ENCODE data around the gene NWD2.
"Not testable (repeated sequence)": the region's sequence is repeated elsewhere in the genome, so short reads cannot be mapped to it uniquely, and the experiment has no call there.

Gene NWD2

GRCh38 chr4:37481547-37482122 is 237.1 kb downstream of the NWD2 start:
- H3K4me1 ChIP-seq: peaks cover 0 to 17% (median 2%) of the 10 kb centered on the region in 10 experiments; a peak in 6 of 20 replicates
- no peaks in the 10 kb centered on the region for H3K36me3 ChIP-seq
- H3K9ac ChIP-seq: no peak overlapping the region
- H3K27me3 ChIP-seq: no peaks in the 10 kb centered on the region
- peak overlapping the region in 2 of 11 experiments; percentile 6 to 28; a peak in 1 of 22 replicates for H3K4me2 ChIP-seq
- TF ChIP-seq Cebpa-rat (IDR thresholded peaks at IDR 0.05): no peak
- H3K4me3 ChIP-seq: no peak overlapping the region
- no peak overlapping the region for H3K27ac ChIP-seq
- H4K20me1 ChIP-seq: no peaks in the 10 kb centered on the region
- peaks cover 0 to 28% (median 0%) of the 10 kb centered on the region in 11 experiments; a peak in 6 of 22 replicates for H3K9me3 ChIP-seq (replicated peaks in 1 of 11)

DNA sequence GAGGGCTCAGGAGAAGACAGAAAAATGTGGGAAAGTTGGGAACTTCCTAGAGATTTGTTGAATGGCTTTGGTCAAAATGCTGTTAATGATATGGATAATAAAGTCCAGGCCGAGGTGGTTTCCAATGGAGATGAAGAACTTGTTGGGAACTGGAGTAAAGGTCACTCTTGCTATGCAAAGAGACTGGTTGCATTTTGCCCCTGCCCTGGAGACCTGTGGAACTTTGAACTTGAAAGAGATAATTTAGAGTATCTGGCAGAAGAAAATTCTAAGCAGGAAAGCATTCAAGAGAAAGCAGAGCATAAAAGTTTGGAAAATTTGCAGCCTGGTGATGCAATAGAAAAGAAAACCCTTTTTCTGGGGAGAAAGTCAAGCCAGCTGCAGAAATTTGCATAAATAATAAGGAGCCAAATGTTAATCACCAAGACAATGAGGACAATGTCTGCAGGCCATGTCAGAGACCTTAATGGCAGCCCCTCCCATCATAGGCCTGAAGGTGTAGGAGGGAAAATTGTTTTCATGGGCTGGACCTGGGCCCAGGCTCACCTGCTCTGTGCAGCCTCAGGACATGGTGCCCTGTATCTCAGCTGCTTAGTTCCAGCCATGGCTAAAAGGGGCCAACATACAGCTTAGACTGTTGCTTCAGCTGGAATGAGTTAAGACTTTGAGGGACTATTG is 237.8 kb downstream of the NWD2 start:
- H3K4me1 ChIP-seq: peaks cover 0 to 17% (median 2%) of the 10 kb centered on the region in 10 experiments; a peak in 6 of 20 replicates
- no peak for TF ChIP-seq Cebpa-rat (IDR thresholded peaks at IDR 0.05)
- H3K27me3 ChIP-seq: no peaks in the 10 kb centered on the region
- H4K20me1 ChIP-seq: no peaks in the 10 kb centered on the region
- H3K27ac ChIP-seq: no peak overlapping the region
- H3K36me3 ChIP-seq: no peaks in the 10 kb centered on the region
- no peak overlapping the region for H3K4me3 ChIP-seq
- H3K9ac ChIP-seq: no peak overlapping the region
- H3K9me3 ChIP-seq (replicated peaks in 1 of 11): peaks cover 0 to 28% (median 0%) of the 10 kb centered on the region in 11 experiments; a peak in 6 of 22 replicates
- no peak overlapping the region for H3K4me2 ChIP-seq

DNA sequence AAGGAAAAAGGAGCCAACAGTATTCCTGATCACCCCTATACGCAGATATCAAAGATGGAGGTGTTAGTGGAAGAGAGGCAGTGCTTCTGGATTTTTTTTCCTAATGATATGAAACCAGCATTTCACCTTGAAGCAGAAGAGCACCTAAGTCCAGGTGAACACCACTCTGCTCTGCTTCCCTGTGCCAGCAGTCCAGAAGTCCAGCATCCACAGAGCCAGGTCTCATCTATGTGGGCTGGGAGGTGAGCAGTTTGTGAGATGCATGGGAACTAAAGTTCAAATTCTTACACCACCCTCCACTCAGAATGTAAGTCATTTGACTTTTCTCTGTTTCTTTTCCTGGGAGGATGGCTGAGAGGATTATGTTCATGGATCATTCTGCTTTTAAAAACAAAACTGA is 239.1 kb downstream of the NWD2 start:
- no peak overlapping the region for H3K4me3 ChIP-seq
- peaks cover 0 to 28% (median 0%) of the 10 kb centered on the region in 11 experiments; a peak in 6 of 22 replicates for H3K9me3 ChIP-seq (replicated peaks in 1 of 11)
- no peak overlapping the region for H3K27ac ChIP-seq
- no peaks in the 10 kb centered on the region for H3K27me3 ChIP-seq
- no peaks in the 10 kb centered on the region for H3K36me3 ChIP-seq
- H3K4me2 ChIP-seq: no peak overlapping the region
- H3K9ac ChIP-seq: no peak overlapping the region
- H4K20me1 ChIP-seq: no peaks in the 10 kb centered on the region
- no peak for TF ChIP-seq Cebpa-rat (IDR thresholded peaks at IDR 0.05)
- peaks cover 0 to 17% (median 2%) of the 10 kb centered on the region in 10 experiments; a peak in 6 of 20 replicates for H3K4me1 ChIP-seq

DNA sequence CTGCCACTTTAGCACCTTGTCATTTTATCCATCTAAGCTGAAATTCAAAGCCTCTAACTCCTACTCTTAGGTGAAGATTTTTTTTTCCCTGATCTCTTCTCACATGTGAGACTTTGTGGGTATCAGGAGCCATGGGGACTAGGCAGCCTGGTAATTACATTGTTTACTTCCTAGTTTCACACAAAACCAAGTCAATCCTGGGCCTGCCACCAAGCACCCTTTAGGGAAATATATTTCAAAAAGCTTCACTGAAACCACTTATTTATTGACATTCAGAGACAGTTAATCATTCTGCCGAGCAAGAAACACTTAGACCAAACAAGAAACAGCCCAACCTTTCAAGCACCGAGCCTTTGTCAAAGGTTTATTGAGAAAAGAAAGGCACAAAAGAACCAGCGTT is 241.6 kb downstream of the NWD2 start:
- H3K27ac ChIP-seq: no peak overlapping the region
- H3K36me3 ChIP-seq: no peaks in the 10 kb centered on the region
- H3K4me3 ChIP-seq: no peak overlapping the region
- no peak for TF ChIP-seq Cebpa-rat (IDR thresholded peaks at IDR 0.05)
- no peaks in the 10 kb centered on the region for H3K27me3 ChIP-seq
- no peak overlapping the region for H3K4me2 ChIP-seq
- 0 out of 20 replicates have a peak, but pooled peaks cover 0 to 4% (median 0%) of the 10 kb centered on the region in 10 experiments for H3K4me1 ChIP-seq
- no peaks in the 10 kb centered on the region for H4K20me1 ChIP-seq
- H3K9ac ChIP-seq: no peak overlapping the region
- peaks cover 0 to 28% (median 0%) of the 10 kb centered on the region in 11 experiments; a peak in 6 of 22 replicates for H3K9me3 ChIP-seq (replicated peaks in 1 of 11)

GRCh38 chr4:37487668-37488067 is 243.1 kb downstream of the NWD2 start:
- H3K27ac ChIP-seq: no peak overlapping the region
- no peaks in the 10 kb centered on the region for H3K36me3 ChIP-seq
- no peaks in the 10 kb centered on the region for H3K27me3 ChIP-seq
- no peak overlapping the region for H3K4me3 ChIP-seq
- TF ChIP-seq Cebpa-rat (IDR thresholded peaks at IDR 0.05): no peak
- peaks cover 0 to 18% (median 0%) of the 10 kb centered on the region in 11 experiments; a peak in 6 of 22 replicates for H3K9me3 ChIP-seq (replicated peaks in 1 of 11)
- no peaks in the 10 kb centered on the region for H3K4me1 ChIP-seq
- H3K4me2 ChIP-seq: no peak overlapping the region
- no peak overlapping the region for H3K9ac ChIP-seq
- no peaks in the 10 kb centered on the region for H4K20me1 ChIP-seq

DNA sequence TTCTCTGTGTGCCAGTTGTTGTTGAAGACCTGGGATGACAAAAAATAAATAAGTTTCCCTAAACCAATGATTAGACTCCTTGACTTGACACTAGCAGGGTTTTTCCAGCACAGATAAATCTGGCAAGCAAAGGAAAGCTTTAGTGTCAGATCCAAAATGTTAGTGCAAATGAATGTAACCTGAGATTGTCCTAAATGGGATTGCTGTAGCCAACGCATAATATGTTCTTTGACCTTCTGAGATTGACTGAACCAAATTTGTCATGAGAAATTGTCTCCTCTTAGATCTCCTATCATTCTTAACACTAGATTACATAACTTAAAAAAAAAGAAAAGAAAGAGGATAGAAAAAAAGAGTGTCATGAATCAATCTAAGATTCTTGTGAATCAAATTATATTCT is 245.2 kb downstream of the NWD2 start:
- Histone ChIP-seq H3K9ac (no peak overlapping the region), H3K36me3 (no peaks in the 10 kb centered on the region), H3K27ac (no peak overlapping the region), H3K9me3 (replicated peaks in 1 of 11) (no peaks in the 10 kb centered on the region), H3K4me1 (no peaks in the 10 kb centered on the region), H3K27me3 (no peaks in the 10 kb centered on the region), H4K20me1 (no peaks in the 10 kb centered on the region), H3K4me2 (no peak overlapping the region), H3K4me3 (no peak overlapping the region)
- no peak for TF ChIP-seq Cebpa-rat (IDR thresholded peaks at IDR 0.05)

- H3K36me3 ChIP-seq: no peaks in the 10 kb centered on the region
- no peak overlapping the region for H3K9ac ChIP-seq
- H3K27me3 ChIP-seq: no peaks in the 10 kb centered on the region
- H3K4me3 ChIP-seq: no peak overlapping the region
- H3K9me3 ChIP-seq (replicated peaks in 1 of 11): peaks cover 0 to 6% (median 0%) of the 10 kb centered on the region in 11 experiments; a peak in 3 of 22 replicates
- H3K27ac ChIP-seq: no peak overlapping the region
- no peaks in the 10 kb centered on the region for H4K20me1 ChIP-seq
- no peaks in the 10 kb centered on the region for H3K4me1 ChIP-seq
- no peak for TF ChIP-seq Cebpa-rat (IDR thresholded peaks at IDR 0.05)
- no peak overlapping the region for H3K4me2 ChIP-seq
Measured at GRCh38 chr4:37490391-37491347, 246.1 kb downstream of the NWD2 start.

GRCh38 chr4:37495353-37495752 is 250.8 kb downstream of the NWD2 start:
- H3K36me3 ChIP-seq, H3K4me1 ChIP-seq, H3K4me3 ChIP-seq, H3K27ac ChIP-seq, H4K20me1 ChIP-seq, H3K27me3 ChIP-seq, H3K4me2 ChIP-seq, H3K9ac ChIP-seq: not testable (repeated sequence)
- peaks cover 0 to 12% (median 0%) of the 10 kb centered on the region in 11 experiments; a peak in 3 of 22 replicates for H3K9me3 ChIP-seq (replicated peaks in 1 of 11)
